OCI-LY7 (cell line): Measurements from ENCODE around the gene EMILIN1. TPM values are rescaled to one million over a fixed set of nuclear protein-coding genes. Genes with fewer than 3 reads are reported as not detected.
A peak's percentile ranks its signal among the peaks of the same experiment; 100 is the strongest.

ENCODE experiments used
- BruUV-seq: library from RNA; stranded (reverse); fragments of 400-500 nt; replicated peaks from 2 replicates; lab custom pipeline; 2021; lab: Mats Ljungman, UMichigan
- CTCF ChIA-PET: fragments of 300-600 bp; sonication (Branson Sonifier 250); formaldehyde crosslinking; loops from one replicate; lab custom pipeline; 2022; ENCODE audit warnings: antibody characterized with exemption; ENCODE audit not compliant: unreplicated experiment; lab: Charles Lee
- POLR2A ChIA-PET: fragments of 300-600 bp; sonication (Branson Sonifier 250); formaldehyde crosslinking; loops from one replicate; lab custom pipeline; 2022; ENCODE audit warnings: antibody characterized with exemption; lab: Charles Lee
- DNase-seq: peaks from one replicate; pipeline ENCODE4 v3.0.0-alpha.2; 2015; ENCODE audit warnings: low spot score
- H2AFZ ChIP-seq: fragments of 200-600 bp; sonication (generic), shearing (Covaris generic); 2 replicates; pipeline ENCODE4 v1.6.1; 2014; ENCODE audit warnings: mild to moderate bottlenecking, antibody characterized with exemption, low read length, moderate library complexity
- H3K27ac ChIP-seq: fragments of 200-600 bp; sonication (generic); 2 replicates; pipeline ENCODE4 v1.5.1; 2014; ENCODE audit warnings: mixed run types, low read depth, mild to moderate bottlenecking, moderate library complexity, low read length, inconsistent platforms; ENCODE audit not compliant: poor library complexity, severe bottlenecking
- H3K36me3 ChIP-seq: fragments of 200-600 bp; sonication (generic); 2 replicates; pipeline ENCODE4 v1.6.1; 2014; ENCODE audit warnings: mild to moderate bottlenecking, antibody characterized with exemption, low read length, moderate library complexity, mixed read lengths; ENCODE audit not compliant: insufficient read depth
- H3K4me1 ChIP-seq: fragments of 200-600 bp; sonication (generic); 2 replicates; pipeline ENCODE4 v1.5.1; 2014; ENCODE audit warnings: mild to moderate bottlenecking, low read length; ENCODE audit not compliant: insufficient read depth, poor library complexity, severe bottlenecking
- H3K4me2 ChIP-seq: fragments of 200-600 bp; sonication (generic); 2 replicates; pipeline ENCODE4 v1.6.1; 2014; ENCODE audit warnings: mild to moderate bottlenecking, low read length
- H3K4me3 ChIP-seq: fragments of 200-600 bp; sonication (generic); 2 replicates; pipeline ENCODE4 v1.5.1; 2014; ENCODE audit warnings: mild to moderate bottlenecking, low read depth, low read length; ENCODE audit not compliant: poor library complexity, severe bottlenecking
- H3K79me2 ChIP-seq: fragments of 200-600 bp; sonication (generic); 2 replicates; pipeline ENCODE4 v1.6.1; 2016; ENCODE audit warnings: low read depth, mild to moderate bottlenecking, low read length, moderate library complexity, mixed read lengths; ENCODE audit not compliant: insufficient read depth
- H3K9me2 ChIP-seq: fragments of 200-600 bp; sonication (generic); 2 replicates; pipeline ENCODE4 v1.6.1; 2016; ENCODE audit warnings: mild to moderate bottlenecking, low read length, mixed read lengths; ENCODE audit not compliant: insufficient read depth
- H3K9me3 ChIP-seq: fragments of 200-600 bp; sonication (generic); 2 replicates; pipeline ENCODE4 v1.6.1; 2014; ENCODE audit warnings: mild to moderate bottlenecking, mixed run types, low read length, mixed read lengths
- H4K20me1 ChIP-seq: fragments of 200-600 bp; sonication (generic); 2 replicates; pipeline ENCODE4 v1.6.1; 2014; ENCODE audit warnings: mild to moderate bottlenecking, antibody characterized with exemption, low read length, moderate library complexity, mixed read lengths; ENCODE audit not compliant: insufficient read depth
- EZH2phosphoT487 ChIP-seq: fragments of 200-600 bp; sonication (generic); IDR thresholded peaks from 2 replicates; pipeline ENCODE4 v1.6.1; 2018; ENCODE audit warnings: low read depth, borderline replicate concordance, mild to moderate bottlenecking, mixed run types, antibody characterized with exemption, low read length, moderate library complexity, mixed read lengths
- intact Hi-C: fragments of 100-400 bp; cut with micrococcal nuclease; formaldehyde crosslinking; loops from one replicate; pipeline ENCODE4 v1.10.0; 2022; ENCODE audit not compliant: unreplicated experiment
- total RNA-seq, 2 experiments: library from RNA; depleted of rRNA in 1 of 2; stranded (reverse); fragments of >200 nt in 1 of 2; shearing (Covaris generic) in 1 of 2; gene quantifications; 2 replicates each; pipeline ENCODE4 v1.2.3, GENCODE V29; 2014 to 2022
- TF ChIP-seq, protein P1 (sequence below): fragments of 200-600 bp; sonication (generic); conservative IDR thresholded peaks from 2 replicates; pipeline ENCODE4 v1.5.1; 2014; ENCODE audit warnings: mild to moderate bottlenecking, antibody characterized with exemption, low read length, moderate library complexity, mixed read lengths

EMILIN1 gene
- total RNA-seq, 2 experiments from 2014 or later: 2.2 to 2.7 TPM

DNA sequence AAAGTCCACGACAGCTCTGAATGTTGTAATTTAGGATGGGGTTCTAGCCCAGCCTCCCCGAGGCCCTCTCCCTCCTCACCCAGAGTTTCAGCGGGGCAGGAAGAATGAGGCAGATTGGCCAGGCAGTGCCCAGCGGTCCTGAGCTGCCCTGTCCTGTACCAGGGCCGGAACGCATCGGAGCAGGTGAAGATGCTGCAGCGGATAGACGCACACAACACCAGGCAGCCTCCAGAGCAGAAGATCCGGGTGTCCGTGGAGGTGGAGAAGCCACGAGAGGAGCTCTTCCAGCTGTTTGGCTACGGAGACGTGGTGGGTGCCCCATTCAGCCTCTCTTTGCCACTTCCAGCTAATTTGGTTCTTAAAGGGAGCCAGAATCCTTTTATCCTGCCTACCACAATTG is 18.9 kb downstream of the EMILIN1 start:
- ChIA-PET CTCF (interaction anchor here (1.4 kb wide), 1 partner anchor 205 kb away, joined by 3 read pairs; no protein-coding TSS in a partner anchor), POLR2A (interaction anchor here (0.9 to 2.0 kb wide), 2 partner anchors 9 to 10 kb away, joined by 4 to 8 read pairs; partner anchors contain the start of gene KHK)
- H3K4me1 ChIP-seq: peaks cover 14% of the 10 kb centered on the region
- H3K4me3 ChIP-seq: no peak overlapping the region
- BruUV-seq: no TSS peak
- no peaks in the 10 kb centered on the region for H3K36me3 ChIP-seq
- H3K27ac ChIP-seq: no peak overlapping the region
- TF ChIP-seq EZH2phosphoT487: no peak
- TF ChIP-seq, protein P1, sequence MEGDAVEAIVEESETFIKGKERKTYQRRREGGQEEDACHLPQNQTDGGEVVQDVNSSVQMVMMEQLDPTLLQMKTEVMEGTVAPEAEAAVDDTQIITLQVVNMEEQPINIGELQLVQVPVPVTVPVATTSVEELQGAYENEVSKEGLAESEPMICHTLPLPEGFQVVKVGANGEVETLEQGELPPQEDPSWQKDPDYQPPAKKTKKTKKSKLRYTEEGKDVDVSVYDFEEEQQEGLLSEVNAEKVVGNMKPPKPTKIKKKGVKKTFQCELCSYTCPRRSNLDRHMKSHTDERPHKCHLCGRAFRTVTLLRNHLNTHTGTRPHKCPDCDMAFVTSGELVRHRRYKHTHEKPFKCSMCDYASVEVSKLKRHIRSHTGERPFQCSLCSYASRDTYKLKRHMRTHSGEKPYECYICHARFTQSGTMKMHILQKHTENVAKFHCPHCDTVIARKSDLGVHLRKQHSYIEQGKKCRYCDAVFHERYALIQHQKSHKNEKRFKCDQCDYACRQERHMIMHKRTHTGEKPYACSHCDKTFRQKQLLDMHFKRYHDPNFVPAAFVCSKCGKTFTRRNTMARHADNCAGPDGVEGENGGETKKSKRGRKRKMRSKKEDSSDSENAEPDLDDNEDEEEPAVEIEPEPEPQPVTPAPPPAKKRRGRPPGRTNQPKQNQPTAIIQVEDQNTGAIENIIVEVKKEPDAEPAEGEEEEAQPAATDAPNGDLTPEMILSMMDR: no peak
- DNase-seq: no peak
- no peak overlapping the region for H3K4me2 ChIP-seq
- no peaks in the 10 kb centered on the region for H3K9me3 ChIP-seq
- H2AFZ ChIP-seq: no peak overlapping the region
- H4K20me1 ChIP-seq: no peaks in the 10 kb centered on the region
- no peaks in the 10 kb centered on the region for H3K79me2 ChIP-seq
- no peaks in the 10 kb centered on the region for H3K9me2 ChIP-seq
- intact Hi-C loops: no loop called here

DNA sequence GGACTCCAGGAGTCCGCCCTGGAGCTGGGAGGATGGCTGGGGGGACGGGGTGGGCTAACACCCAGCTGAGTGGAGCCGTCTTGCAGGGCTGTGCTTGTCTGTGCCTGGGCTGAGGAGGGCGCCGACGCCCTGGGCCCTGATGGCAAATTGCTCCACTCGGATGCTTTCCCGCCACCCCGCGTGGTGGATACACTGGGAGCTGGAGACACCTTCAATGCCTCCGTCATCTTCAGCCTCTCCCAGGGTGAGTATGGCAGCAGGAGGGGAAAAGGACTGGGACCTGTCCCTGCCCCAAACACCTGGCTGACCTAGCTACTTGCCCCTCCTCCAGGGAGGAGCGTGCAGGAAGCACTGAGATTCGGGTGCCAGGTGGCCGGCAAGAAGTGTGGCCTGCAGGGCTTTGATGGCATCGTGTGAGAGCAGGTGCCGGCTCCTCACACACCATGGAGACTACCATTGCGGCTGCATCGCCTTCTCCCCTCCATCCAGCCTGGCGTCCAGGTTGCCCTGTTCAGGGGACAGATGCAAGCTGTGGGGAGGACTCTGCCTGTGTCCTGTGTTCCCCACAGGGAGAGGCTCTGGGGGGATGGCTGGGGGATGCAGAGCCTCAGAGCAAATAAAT is 21.0 kb downstream of the EMILIN1 start:
- TSS peak; percentile 48 for BruUV-seq
- POLR2A ChIA-PET: interaction anchor here (0.6 kb wide), 2 partner anchors 83 to 177 kb away, joined by 3 to 5 read pairs; no protein-coding TSS in a partner anchor
- intact Hi-C loops: no loop called here

More for the DNA sequence above, 21.0 kb downstream of the EMILIN1 start:
- no peaks in the 10 kb centered on the region for H3K9me2 ChIP-seq
- H3K4me2 ChIP-seq: no peak overlapping the region
- H3K36me3 ChIP-seq: no peaks in the 10 kb centered on the region
- no peak overlapping the region for H3K4me3 ChIP-seq
- no peaks in the 10 kb centered on the region for H3K9me3 ChIP-seq
- no peak for DNase-seq
- H3K27ac ChIP-seq: no peak overlapping the region
- no peak overlapping the region for H2AFZ ChIP-seq
- peaks cover 14% of the 10 kb centered on the region for H3K4me1 ChIP-seq
- TF ChIP-seq EZH2phosphoT487: no peak
- TF ChIP-seq, protein P1: no peak
- H3K79me2 ChIP-seq: no peaks in the 10 kb centered on the region
- CTCF ChIA-PET: interaction anchor here (0.8 to 1.2 kb wide), 4 partner anchors 34 to 200 kb away, joined by 3 to 6 read pairs (median 4); no protein-coding TSS in a partner anchor
- H4K20me1 ChIP-seq: no peaks in the 10 kb centered on the region
